ENCODE data around the gene BLOC1S3.
A peak's percentile ranks its signal among the peaks of the same experiment; 100 is the strongest.

Gene BLOC1S3, protein sequence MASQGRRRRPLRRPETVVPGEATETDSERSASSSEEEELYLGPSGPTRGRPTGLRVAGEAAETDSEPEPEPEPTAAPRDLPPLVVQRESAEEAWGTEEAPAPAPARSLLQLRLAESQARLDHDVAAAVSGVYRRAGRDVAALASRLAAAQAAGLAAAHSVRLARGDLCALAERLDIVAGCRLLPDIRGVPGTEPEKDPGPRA

DNA sequence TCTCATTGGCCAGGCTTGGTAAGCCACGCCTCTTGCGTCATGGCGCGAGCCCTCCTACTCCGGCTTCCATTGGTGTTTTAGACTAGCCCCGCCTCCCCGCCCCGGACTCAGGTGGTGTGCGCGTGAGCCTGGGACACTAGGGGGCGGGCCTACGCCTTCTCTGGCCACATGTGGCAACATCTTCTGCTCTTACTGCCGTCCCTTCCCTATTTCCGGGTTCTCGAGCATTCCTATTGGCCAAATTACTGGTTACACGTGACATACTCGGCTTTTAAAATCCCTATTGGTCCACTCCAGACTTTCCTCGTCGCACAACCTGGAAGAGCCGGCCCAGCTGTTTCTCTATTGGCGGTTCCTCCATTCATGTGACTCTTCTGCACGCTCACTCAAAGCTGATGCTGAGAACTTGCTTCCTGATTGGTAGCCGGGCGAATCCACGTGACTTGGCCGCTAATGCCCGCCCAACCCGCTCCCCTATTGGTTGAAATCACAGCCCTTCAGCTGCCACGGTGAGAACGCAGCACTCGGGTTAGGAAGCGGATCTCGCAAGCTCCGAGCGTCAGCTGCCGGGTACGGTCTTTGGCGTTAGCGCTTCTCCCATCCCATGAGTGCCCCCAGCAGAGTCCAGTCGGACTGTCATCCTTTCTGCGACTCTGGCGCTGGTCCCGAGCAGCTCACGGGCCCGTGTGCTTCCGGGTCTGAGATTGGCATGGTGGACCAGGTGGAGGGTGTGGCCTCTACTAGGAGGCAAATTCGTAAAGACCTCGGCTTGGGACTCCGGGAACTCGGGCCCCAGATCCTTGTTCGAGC is at the start of gene BLOC1S3:
Gene BLOC1S3 (plus strand): TSS at position 523 of the 810 bp plus-strand sequence. CDS start 513 bp downstream, outside the sequence.
- peak; percentile 100 for DNase-seq

GRCh38 chr19:45128806-45129205 is 49.8 kb upstream of the BLOC1S3 start:
- no peak for DNase-seq

GRCh38 chr19:45130236-45130635 is 48.3 kb upstream of the BLOC1S3 start:
- no peak for DNase-seq

- DNase-seq, result peak; percentile 23
Measured at GRCh38 chr19:45130888-45131615, 47.5 kb upstream of the BLOC1S3 start.

- DNase-seq, result no peak
Measured at GRCh38 chr19:45133661-45134060, 44.9 kb upstream of the BLOC1S3 start.

DNA sequence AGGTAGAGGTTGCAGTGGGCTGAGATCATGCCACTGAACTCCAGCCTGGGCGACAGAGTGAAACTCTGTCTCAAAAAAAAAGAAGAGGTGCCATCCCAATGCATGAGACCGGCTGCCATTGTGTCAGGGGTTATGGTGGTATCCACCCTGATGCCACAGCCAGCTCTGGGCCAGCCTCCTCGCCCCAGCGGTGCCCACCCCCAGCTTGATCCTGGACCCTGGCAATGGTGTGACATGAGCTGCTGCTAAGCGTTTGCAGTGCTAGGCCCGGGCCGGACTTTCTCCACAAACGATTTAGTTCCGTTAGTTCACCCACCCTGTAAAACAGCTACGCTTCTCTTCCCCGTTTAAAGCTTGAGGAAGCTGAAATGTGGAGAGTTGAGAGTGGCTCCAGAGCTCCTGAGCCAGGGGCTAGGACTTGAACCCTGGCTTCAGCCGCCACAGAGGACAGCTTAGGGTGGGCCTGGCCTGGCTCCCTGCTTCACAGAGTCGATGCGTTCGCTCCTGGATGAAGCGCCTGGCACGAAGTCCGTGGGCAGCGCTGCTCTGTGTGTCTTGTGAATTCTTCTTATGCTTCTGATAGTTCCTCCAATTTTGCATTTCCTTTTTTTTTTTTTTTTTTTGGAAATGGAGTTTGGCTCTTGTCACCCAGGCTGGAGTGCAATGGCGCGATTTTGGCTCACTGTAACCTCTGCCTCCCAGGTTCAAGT is 43.3 kb upstream of the BLOC1S3 start:
- no peak for DNase-seq

- DNase-seq, result no peak
Measured at GRCh38 chr19:45136507-45137178, 41.9 kb upstream of the BLOC1S3 start.

- DNase-seq, result no peak
Measured at GRCh38 chr19:45137179-45137761, 41.3 kb upstream of the BLOC1S3 start.

GRCh38 chr19:45138303-45138751 is 40.3 kb upstream of the BLOC1S3 start:
- DNase-seq, result no peak

GRCh38 chr19:45139286-45140143 is 39.1 kb upstream of the BLOC1S3 start:
- no peak for DNase-seq

DNA sequence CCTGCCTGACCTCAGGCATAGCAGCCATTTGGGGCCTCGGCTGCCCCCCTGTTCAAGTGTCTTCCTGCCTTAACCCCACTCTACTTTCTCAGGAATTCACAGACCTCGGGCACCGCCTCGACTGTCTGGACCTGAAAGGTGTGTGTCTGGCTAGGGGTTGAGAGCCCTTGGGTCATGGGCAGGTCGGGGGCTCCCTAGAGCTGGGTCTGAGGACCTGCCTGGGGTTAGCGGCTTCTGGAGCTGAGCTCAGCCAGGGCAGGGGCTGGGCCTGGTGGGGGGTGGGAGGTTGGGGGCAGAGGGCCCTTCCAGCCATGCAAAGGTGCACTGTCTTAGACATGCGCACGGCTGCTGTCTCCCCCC is 38.5 kb upstream of the BLOC1S3 start:
- DNase-seq, result no peak

DNA sequence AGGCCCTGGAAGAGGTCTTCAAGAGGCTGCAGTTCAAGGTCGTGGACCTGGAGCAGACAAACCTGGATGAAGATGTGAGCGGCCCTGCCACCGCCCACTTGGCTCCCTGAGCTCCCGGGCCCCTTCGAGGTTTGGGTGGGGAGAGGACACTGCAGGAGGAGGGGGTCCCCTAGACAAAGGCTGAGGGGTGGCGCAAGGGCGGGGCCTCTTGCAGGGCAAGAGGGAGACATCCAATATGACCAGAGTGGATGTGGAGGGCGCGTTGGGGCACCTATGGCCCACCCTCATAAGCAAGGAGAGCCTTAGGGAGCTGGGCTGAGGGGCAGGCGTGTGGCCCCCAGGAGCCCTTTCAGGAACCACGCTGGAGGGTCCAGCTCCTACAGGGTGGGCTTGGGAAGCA is 38.1 kb upstream of the BLOC1S3 start:
- no peak for DNase-seq

GRCh38 chr19:45141203-45141900 is 37.2 kb upstream of the BLOC1S3 start:
- DNase-seq, result no peak

GRCh38 chr19:45142016-45142725 is 36.4 kb upstream of the BLOC1S3 start:
- DNase-seq, result no peak

GRCh38 chr19:45142726-45143110 is 35.9 kb upstream of the BLOC1S3 start:
- no peak for DNase-seq

DNA sequence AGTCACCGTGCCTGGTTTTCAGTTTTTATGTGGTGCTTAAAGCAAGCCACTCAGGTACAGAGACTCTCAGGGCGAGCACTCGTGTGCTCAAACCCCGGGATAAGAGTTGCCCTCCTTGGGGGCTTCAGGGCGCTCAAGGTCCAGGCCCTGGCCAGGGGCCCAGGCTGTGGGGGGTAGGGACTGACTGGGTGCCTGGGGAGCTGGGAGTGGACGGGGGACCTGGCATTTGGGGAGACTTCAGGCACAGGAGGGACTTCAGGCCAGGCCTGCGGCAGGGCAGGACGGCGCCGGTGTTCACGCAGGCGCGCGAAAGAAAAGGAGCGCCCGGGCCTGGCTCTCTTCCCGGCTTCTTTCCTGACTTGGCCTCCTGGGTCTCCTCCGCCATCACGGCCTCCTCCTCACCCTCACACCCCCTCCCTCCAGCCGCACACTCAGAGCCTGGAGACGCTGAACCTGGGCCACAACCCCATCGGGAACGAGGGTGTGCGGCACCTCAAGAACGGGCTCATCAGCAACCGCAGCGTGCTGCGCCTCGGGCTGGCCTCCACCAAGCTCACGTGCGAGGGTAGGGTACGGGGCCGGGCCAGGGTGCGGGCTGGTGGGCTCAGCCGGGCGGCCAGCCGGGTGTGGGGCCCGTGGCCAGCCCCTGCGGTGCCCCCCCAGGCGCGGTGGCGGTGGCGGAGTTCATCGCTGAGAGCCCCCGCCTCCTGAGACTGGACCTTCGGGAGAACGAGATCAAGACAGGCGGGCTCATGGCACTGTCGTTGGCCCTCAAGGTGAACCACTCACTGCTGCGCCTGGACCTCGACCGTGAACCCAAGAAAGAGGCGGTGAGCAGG is 33.9 kb upstream of the BLOC1S3 start:
- DNase-seq, result no peak

GRCh38 chr19:45145270-45146189 is 33.1 kb upstream of the BLOC1S3 start:
- no peak for DNase-seq

GRCh38 chr19:45146251-45146650 is 32.3 kb upstream of the BLOC1S3 start:
- DNase-seq, result no peak
